Measurements from ENCODE around the gene GYS2.
A peak's percentile ranks its signal among the peaks of the same experiment; 100 is the strongest.

The GYS2 gene

DNA sequence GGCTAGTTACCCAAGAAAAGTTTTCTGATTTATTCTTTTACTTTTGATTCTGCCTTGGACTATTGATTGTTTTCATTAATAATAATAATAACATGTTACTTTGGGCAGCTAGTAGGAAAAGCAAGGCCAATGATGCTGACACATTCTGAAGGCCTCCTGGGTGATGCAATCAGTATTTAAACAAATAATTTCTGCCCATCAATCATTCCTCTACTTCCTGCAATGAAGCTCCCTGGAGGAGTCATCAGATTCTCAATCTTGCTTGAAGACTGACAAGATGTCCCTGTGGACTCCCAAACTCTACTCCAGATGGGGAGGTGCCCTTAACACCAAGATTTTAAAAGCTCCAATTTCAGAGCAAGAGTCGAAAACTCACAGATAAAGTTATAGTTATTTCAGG lies 78.6 kb downstream of the GYS2 start, which contains the start of gene SPX:
Gene SPX, plus strand, starts transcription at position 244 of the 400 bp plus-strand sequence. CDS start 177 bp downstream, outside the sequence.
- H3K27me3 ChIP-seq (ENCODE audit: control insufficient read depth, insufficient read depth, low read length): no peaks in the 10 kb centered on the region
- peak within 1 kb of the TSS; percentile 98 for H3K4me2 ChIP-seq (ENCODE audit: low read length)
- peaks cover 10% of the 10 kb centered on the region for H3K4me1 ChIP-seq (ENCODE audit: control insufficient read depth, insufficient read depth, low read length)
- no peaks in the 10 kb centered on the region for H3K36me3 ChIP-seq (ENCODE audit: insufficient read depth, low read length)
- H3K9ac ChIP-seq (ENCODE audit: low read depth, low read length): peak within 1 kb of the TSS; percentile 83
- peak within 1 kb of the TSS; percentile 88 for H3K4me3 ChIP-seq (ENCODE audit: low read length)
- H3K9me3 ChIP-seq (replicated peaks; ENCODE audit: low read length): no peaks in the 10 kb centered on the region

DNA sequence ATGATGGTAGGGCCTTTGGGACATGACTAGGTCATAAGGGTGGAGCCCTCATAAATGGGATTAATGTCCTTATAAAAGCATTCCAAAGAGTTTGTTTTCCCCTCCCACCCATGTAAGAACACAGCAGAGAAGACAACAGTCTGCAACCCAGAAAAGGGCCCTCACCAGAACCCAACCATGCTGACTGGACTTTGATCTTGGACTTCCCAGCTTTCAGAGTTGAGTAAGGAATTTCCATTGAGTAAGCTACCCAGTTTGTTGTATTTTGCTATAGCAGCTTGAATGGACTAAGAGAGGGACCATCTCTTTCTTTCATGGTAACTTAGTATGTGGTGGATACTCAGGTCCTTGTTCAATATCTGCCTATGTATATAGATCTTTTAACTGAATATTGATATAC lies 81.5 kb downstream of the GYS2 start:
- no peak overlapping the region for H3K4me2 ChIP-seq (ENCODE audit: low read length)
- H3K36me3 ChIP-seq (ENCODE audit: insufficient read depth, low read length): peaks cover 6% of the 10 kb centered on the region
- H3K27me3 ChIP-seq (ENCODE audit: control insufficient read depth, insufficient read depth, low read length): no peaks in the 10 kb centered on the region
- no peak overlapping the region for H3K9ac ChIP-seq (ENCODE audit: low read depth, low read length)
- no peaks in the 10 kb centered on the region for H3K9me3 ChIP-seq (replicated peaks; ENCODE audit: low read length)
- H3K4me1 ChIP-seq (ENCODE audit: control insufficient read depth, insufficient read depth, low read length): peaks cover 8% of the 10 kb centered on the region
- no peak overlapping the region for H3K4me3 ChIP-seq (ENCODE audit: low read length)

DNA sequence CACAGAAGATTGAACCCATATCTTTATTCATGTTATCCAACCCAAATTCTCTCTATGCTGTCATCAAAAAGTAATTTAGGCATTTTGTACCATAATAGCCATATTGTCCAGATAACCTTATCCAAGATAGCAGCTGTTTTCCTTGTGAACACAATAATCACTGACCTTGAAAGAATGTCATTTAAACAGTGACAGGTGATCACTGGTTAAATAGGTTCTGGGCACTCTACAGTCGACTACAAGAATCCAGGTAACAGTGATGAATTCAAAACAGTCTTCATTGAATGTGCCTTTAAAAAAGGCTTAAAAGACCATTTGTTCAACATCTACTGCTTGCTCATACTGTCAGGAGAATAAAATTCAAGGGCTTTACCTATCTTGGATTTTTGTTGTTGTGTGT lies 83.1 kb downstream of the GYS2 start:
- Histone ChIP-seq H3K4me1 (ENCODE audit: control insufficient read depth, insufficient read depth, low read length) (peaks cover 7% of the 10 kb centered on the region), H3K4me3 (ENCODE audit: low read length) (no peak overlapping the region), H3K36me3 (ENCODE audit: insufficient read depth, low read length) (peaks cover 19% of the 10 kb centered on the region), H3K9ac (ENCODE audit: low read depth, low read length) (no peak overlapping the region), H3K9me3 (replicated peaks; ENCODE audit: low read length) (no peaks in the 10 kb centered on the region), H3K4me2 (ENCODE audit: low read length) (no peak overlapping the region), H3K27me3 (ENCODE audit: control insufficient read depth, insufficient read depth, low read length) (no peaks in the 10 kb centered on the region)

DNA sequence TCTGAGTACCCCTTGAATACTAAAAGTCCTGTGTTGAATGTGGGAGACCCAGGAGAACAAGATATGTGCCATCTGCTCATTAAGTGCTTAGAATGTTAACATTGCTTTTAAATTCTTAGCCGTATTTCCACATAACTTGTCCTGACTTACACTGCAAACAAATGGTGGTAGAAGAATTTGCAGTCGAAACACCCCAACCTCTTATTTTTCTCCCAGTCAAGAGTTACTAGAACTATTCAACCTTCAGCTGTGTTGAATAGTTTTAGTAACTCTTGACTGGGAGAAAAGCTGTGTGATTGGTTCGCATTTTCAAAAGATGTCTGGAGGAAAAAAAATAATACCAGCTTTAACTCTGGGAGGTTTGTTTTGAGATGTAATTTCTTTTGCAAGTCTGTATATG lies 86.2 kb downstream of the GYS2 start:
- H3K4me1 ChIP-seq (ENCODE audit: control insufficient read depth, insufficient read depth, low read length): no peaks in the 10 kb centered on the region
- H3K9ac ChIP-seq (ENCODE audit: low read depth, low read length): no peak overlapping the region
- H3K9me3 ChIP-seq (replicated peaks; ENCODE audit: low read length): no peaks in the 10 kb centered on the region
- no peaks in the 10 kb centered on the region for H3K27me3 ChIP-seq (ENCODE audit: control insufficient read depth, insufficient read depth, low read length)
- peaks cover 43% of the 10 kb centered on the region for H3K36me3 ChIP-seq (ENCODE audit: insufficient read depth, low read length)
- no peak overlapping the region for H3K4me3 ChIP-seq (ENCODE audit: low read length)
- H3K4me2 ChIP-seq (ENCODE audit: low read length): no peak overlapping the region

DNA sequence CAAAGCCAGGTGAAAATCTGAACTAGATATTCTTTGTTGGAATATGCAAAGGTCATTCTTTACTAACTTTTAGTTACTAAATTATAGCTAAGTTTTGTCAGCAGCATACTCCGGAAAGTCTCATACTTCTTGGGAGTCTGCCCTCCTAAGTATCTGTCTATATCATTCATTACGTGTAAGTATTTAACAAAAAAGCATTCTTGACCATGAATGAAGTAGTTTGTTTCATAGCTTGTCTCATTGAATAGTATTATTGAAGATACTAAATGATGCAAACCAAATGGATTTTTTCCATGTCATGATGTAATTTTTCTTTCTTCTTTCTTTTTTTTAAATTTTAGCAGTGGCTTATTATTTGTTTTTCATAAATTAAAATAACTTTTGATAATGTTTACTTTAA lies 88.4 kb downstream of the GYS2 start:
- H3K36me3 ChIP-seq (ENCODE audit: insufficient read depth, low read length): peaks cover 58% of the 10 kb centered on the region
- H3K4me2 ChIP-seq (ENCODE audit: low read length): no peak overlapping the region
- no peak overlapping the region for H3K4me3 ChIP-seq (ENCODE audit: low read length)
- no peaks in the 10 kb centered on the region for H3K4me1 ChIP-seq (ENCODE audit: control insufficient read depth, insufficient read depth, low read length)
- no peak overlapping the region for H3K9ac ChIP-seq (ENCODE audit: low read depth, low read length)
- H3K27me3 ChIP-seq (ENCODE audit: control insufficient read depth, insufficient read depth, low read length): no peaks in the 10 kb centered on the region
- no peaks in the 10 kb centered on the region for H3K9me3 ChIP-seq (replicated peaks; ENCODE audit: low read length)

DNA sequence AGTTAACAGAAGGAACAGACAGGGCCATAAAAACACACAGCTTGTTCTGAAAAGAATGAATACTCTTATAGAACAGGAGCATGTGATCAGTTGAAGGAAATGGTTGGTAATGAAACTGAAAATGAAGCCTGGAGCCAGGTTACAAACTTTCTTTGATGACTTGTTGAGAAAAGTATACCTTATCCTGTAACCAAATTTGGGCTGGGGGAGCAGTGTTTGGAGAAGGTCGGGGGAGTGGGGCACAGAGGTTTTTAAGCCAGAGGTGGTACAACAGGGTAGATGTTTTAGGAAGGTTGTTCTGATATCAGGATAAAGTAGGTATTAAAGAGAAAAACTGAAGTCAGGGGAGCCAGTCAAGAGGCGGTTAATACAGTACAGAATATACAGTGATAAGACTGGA lies 94.9 kb downstream of the GYS2 start:
- Histone ChIP-seq H3K4me1 (ENCODE audit: control insufficient read depth, insufficient read depth, low read length) (no peaks in the 10 kb centered on the region), H3K9ac (ENCODE audit: low read depth, low read length) (no peak overlapping the region), H3K9me3 (replicated peaks; ENCODE audit: low read length) (no peaks in the 10 kb centered on the region), H3K27me3 (ENCODE audit: control insufficient read depth, insufficient read depth, low read length) (no peaks in the 10 kb centered on the region), H3K36me3 (ENCODE audit: insufficient read depth, low read length) (peaks cover 46% of the 10 kb centered on the region), H3K4me3 (ENCODE audit: low read length) (no peak overlapping the region), H3K4me2 (ENCODE audit: low read length) (no peak overlapping the region)

DNA sequence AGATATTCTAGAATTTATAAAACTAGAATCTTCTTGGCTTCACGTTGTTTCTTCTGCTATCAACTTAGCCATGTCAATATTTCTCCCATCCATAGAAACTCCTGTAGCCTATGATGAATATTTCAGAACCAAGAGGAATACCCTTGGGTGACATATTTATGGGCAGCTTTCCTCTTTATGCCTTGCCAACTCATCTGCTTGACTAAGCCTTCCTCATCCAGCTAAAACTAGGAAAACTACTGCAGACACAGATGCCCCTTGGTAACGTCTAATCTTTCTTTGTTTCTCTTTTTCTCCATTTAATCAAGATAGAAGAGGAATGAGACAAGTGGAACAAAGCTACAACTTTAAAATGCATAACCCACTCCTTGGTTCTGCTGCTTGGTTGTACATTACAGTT lies 96.8 kb downstream of the GYS2 start:
- H3K4me1 ChIP-seq (ENCODE audit: control insufficient read depth, insufficient read depth, low read length): peaks cover 13% of the 10 kb centered on the region
- peaks cover 28% of the 10 kb centered on the region for H3K36me3 ChIP-seq (ENCODE audit: insufficient read depth, low read length)
- no peaks in the 10 kb centered on the region for H3K9me3 ChIP-seq (replicated peaks; ENCODE audit: low read length)
- no peak overlapping the region for H3K4me2 ChIP-seq (ENCODE audit: low read length)
- no peaks in the 10 kb centered on the region for H3K27me3 ChIP-seq (ENCODE audit: control insufficient read depth, insufficient read depth, low read length)
- no peak overlapping the region for H3K9ac ChIP-seq (ENCODE audit: low read depth, low read length)
- H3K4me3 ChIP-seq (ENCODE audit: low read length): no peak overlapping the region

DNA sequence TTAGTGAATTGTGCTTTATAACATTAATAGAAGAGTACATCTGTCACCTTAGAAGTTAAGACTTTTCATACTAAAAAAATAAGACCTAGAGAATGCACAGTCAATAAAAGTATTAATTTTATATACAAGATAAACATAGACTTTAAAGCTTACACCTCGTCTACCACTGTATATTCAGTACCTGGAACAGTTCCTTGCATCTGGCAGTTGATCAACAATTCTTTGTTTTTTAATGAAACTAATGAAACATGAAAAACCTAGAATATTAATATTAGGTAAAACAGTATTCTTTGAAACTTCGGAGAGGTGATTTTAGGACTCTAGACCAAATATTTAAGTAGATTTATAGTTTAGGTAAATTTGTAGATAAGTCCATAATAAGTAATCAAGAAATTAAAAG lies 98.8 kb downstream of the GYS2 start:
- Histone ChIP-seq H3K27me3 (ENCODE audit: control insufficient read depth, insufficient read depth, low read length) (no peaks in the 10 kb centered on the region), H3K4me3 (ENCODE audit: low read length) (no peak overlapping the region), H3K9me3 (replicated peaks; ENCODE audit: low read length) (no peaks in the 10 kb centered on the region), H3K9ac (ENCODE audit: low read depth, low read length) (no peak overlapping the region), H3K36me3 (ENCODE audit: insufficient read depth, low read length) (peaks cover 18% of the 10 kb centered on the region), H3K4me1 (ENCODE audit: control insufficient read depth, insufficient read depth, low read length) (peaks cover 17% of the 10 kb centered on the region), H3K4me2 (ENCODE audit: low read length) (no peak overlapping the region)

DNA sequence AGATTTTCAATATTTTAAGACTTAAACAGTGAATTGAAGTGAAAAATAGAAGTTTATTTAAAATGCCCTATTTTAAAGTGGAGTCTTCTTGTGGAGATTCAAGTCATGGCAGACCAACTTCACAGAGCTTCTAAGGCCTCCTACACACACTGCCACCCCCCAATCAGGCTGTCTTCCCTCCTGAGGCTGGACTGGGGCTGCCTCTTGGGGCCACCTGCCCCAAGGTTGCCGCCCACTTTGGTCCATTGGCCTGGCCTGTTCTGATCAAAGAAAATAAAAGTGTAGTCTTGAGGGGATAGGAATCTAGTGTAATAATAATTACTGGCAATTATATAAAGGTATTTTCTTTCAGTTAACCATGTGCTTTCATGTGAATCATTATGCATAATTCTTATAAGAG lies 101.8 kb downstream of the GYS2 start:
- Histone ChIP-seq H3K4me1 (ENCODE audit: control insufficient read depth, insufficient read depth, low read length) (peaks cover 28% of the 10 kb centered on the region), H3K4me3 (ENCODE audit: low read length) (peak overlapping the region; percentile 88)

DNA sequence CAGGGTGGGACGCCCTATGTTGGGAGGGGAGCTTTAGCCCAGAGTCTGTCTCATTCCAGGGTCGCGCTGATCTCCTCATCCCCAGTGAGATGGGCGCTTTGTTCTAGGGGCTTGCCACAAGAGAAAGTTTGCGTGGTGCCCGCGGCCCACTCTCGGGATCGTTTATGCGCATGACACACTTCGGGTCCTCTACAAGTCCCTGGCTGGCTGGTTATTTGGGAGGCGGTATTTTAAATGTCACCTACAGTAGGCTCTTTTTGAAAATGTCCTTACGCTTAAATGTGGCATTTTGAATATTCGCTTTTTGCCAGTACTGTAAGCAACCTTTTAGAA lies 102.5 kb downstream of the GYS2 start:
- peaks cover 19% of the 10 kb centered on the region for H3K36me3 ChIP-seq (ENCODE audit: insufficient read depth, low read length)
- H3K9me3 ChIP-seq (replicated peaks; ENCODE audit: low read length): no peaks in the 10 kb centered on the region
- no peaks in the 10 kb centered on the region for H3K27me3 ChIP-seq (ENCODE audit: control insufficient read depth, insufficient read depth, low read length)
- H3K9ac ChIP-seq (ENCODE audit: low read depth, low read length): peak overlapping the region; percentile 100
- peaks cover 28% of the 10 kb centered on the region for H3K4me1 ChIP-seq (ENCODE audit: control insufficient read depth, insufficient read depth, low read length)
- H3K4me2 ChIP-seq (ENCODE audit: low read length): peak overlapping the region; percentile 86
- peak overlapping the region; percentile 88 for H3K4me3 ChIP-seq (ENCODE audit: low read length)

More for the DNA sequence above, 101.8 kb downstream of the GYS2 start:
- peak overlapping the region; percentile 100 for H3K9ac ChIP-seq (ENCODE audit: low read depth, low read length)
- H3K4me2 ChIP-seq (ENCODE audit: low read length): peak overlapping the region; percentile 86
- peaks cover 15% of the 10 kb centered on the region for H3K36me3 ChIP-seq (ENCODE audit: insufficient read depth, low read length)
- no peaks in the 10 kb centered on the region for H3K9me3 ChIP-seq (replicated peaks; ENCODE audit: low read length)
- no peaks in the 10 kb centered on the region for H3K27me3 ChIP-seq (ENCODE audit: control insufficient read depth, insufficient read depth, low read length)

DNA sequence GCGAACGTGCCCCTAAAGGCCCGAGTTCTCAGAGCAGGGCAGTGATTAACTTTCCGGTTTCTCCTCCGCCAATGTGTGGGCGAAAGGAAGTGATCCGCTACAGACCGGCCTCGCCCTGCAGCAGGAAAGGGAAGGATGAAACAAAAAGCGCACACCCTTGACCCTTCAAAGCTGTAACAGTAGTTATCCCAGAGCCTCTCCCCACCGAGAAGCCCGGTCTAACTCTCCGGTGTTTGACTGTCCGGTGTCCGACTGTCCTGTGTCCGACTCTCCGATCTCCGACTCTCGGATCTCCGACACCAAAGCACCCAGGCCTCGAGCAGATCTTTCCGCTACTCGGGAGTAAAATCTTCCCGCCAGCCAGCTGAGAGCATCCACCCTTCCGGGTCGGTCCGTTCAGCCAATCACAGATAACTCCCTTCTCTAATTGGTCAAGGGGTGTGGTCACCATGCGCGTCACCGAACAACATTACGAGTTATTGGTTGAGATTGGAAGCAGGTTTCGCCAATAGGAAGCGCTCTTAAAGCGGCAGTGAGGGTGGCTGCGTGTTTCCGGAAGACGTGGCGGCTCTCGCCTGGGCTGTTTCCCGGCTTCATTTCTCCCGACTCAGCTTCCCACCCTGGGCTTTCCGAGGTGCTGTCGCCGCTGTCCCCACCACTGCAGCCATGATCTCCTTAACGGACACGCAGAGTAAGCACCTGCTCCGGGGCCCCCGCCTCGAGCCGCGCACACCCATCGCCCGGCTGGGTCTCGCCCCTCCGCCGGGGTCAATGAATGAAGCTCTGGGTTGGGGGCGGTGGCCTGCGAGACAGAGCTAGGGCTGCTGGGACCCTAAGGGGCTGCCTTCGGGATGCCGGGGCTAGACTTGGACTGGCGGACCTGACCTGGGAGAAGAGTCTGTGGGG lies 103.1 kb downstream of the GYS2 start, which contains the start of the genes GOLT1B and RECQL:
Gene GOLT1B, plus strand, starts transcription at position 532 of the 906 bp plus-strand sequence. Its CDS starts 135 bp downstream, at position 667.
Gene RECQL, minus strand, starts transcription at position 378 of the 906 bp plus-strand sequence. CDS start 2,065 bp downstream, outside the sequence.
- peaks cover 28% of the 10 kb centered on the region for H3K4me1 ChIP-seq (ENCODE audit: control insufficient read depth, insufficient read depth, low read length)

More for the DNA sequence above, 103.1 kb downstream of the GYS2 start, which contains the start of the genes GOLT1B and RECQL:
- Histone ChIP-seq H3K27me3 (ENCODE audit: control insufficient read depth, insufficient read depth, low read length) (no peaks in the 10 kb centered on the region), H3K9me3 (replicated peaks; ENCODE audit: low read length) (no peaks in the 10 kb centered on the region), H3K4me2 (ENCODE audit: low read length) (peak within 1 kb of the TSS; percentile 86), H3K36me3 (ENCODE audit: insufficient read depth, low read length) (peaks cover 25% of the 10 kb centered on the region), H3K9ac (ENCODE audit: low read depth, low read length) (peak within 1 kb of the TSS; percentile 100), H3K4me3 (ENCODE audit: low read length) (peak within 1 kb of the TSS; percentile 88)
